Suprapubic skin (tissue), 4 donors: ENCODE results near the gene SLC35E1. TPM values are rescaled to one million over a fixed set of nuclear protein-coding genes. Genes with fewer than 3 reads are reported as not detected.

ENCODE experiments used
- DNase-seq, 2 donors: peaks; one replicate each; pipeline ENCODE4 v3.0.0-alpha.2; 2019; ENCODE audit warnings: low spot score in 2 of 2
- H3K27ac ChIP-seq: fragments of 200-600 bp; sonication (generic); one replicate; pipeline ENCODE4 v1.5.1; 2019
- H3K27me3 ChIP-seq: fragments of 200-600 bp; sonication (generic); one replicate; pipeline ENCODE4 v1.5.1; 2019
- H3K36me3 ChIP-seq: fragments of 200-600 bp; sonication (generic); one replicate; pipeline ENCODE4 v1.5.1; 2019
- H3K4me1 ChIP-seq: fragments of 200-600 bp; sonication (generic); one replicate; pipeline ENCODE4 v1.5.1; 2019
- H3K4me3 ChIP-seq: fragments of 200-600 bp; sonication (generic); one replicate; pipeline ENCODE4 v1.5.1; 2019; ENCODE audit warnings: mild to moderate bottlenecking
- H3K9me3 ChIP-seq: fragments of 200-600 bp; sonication (generic); one replicate; pipeline ENCODE4 v1.5.1; 2019
- EP300 ChIP-seq: sonication (generic); formaldehyde crosslinking; IDR thresholded peaks from one replicate; pipeline ENCODE4 v1.6.1; 2017; ENCODE audit warnings: antibody characterized with exemption
- POLR2A ChIP-seq, 2 donors: fragments of 450-650 bp; IDR thresholded peaks; one replicate each; pipeline ENCODE4 v1.6.1; 2017; ENCODE audit warnings: antibody characterized with exemption in 2 of 2, mild to moderate bottlenecking in 2 of 2, moderate library complexity in 2 of 2
- POLR2AphosphoS5 ChIP-seq, 3 donors: sonication (generic); formaldehyde crosslinking; IDR thresholded peaks; one replicate each; pipeline ENCODE4 v1.6.1; 2017; ENCODE audit warnings: antibody characterized with exemption in 3 of 3
- WGBS: methylation state at CpG from one replicate; pipeline ENCODE4 v1.1.5; 2018; 5-methylcytosine and 5-hydroxymethylcytosine counted together
- total RNA-seq, 4 donors: library from RNA; depleted of rRNA; stranded (reverse); fragments of >200 nt; gene quantifications; one replicate each; pipeline ENCODE4 v1.1.0, GENCODE V29; 2016
- TF ChIP-seq, protein P1 (sequence below), 2 donors: fragments of 200-600 bp in 1 of 2; fragments of 450-650 bp in 1 of 2; sonication (generic) in 1 of 2; IDR thresholded peaks; one replicate each; pipeline ENCODE4 v1.5.1; 2016 to 2019; ENCODE audit warnings: antibody characterized with exemption in 2 of 2, mild to moderate bottlenecking in 1 of 2, moderate library complexity in 1 of 2

Gene SLC35E1
- total RNA-seq, 4 donors from 2014 or later = 49.8 to 64.8 (median 56.3) TPM

DNA sequence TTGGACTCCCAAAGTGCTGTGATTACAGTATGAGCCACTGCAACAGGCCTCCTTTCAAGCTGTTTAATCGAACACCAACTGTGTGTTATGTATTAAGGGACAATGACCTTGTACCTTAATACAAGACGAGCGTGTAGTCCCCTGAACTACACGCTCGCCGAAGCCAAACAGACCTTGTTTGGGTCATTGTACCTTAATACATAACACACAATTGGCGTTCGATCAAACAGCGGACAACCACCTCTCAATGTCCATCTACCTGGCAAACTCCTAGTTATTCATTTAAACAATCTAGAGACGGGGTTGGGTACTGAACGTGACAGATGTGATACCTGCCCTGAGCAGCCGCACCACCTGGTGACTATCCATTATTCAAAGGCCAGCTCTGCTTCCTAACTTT is 31.3 kb downstream of the SLC35E1 start:
- Histone ChIP-seq H3K4me3 (peak overlapping the region; percentile 90), H3K4me1 (peaks cover 49% of the 10 kb centered on the region), H3K9me3 (no peaks in the 10 kb centered on the region), H3K36me3 (peaks cover 21% of the 10 kb centered on the region), H3K27me3 (no peaks in the 10 kb centered on the region), H3K27ac (no peak overlapping the region)
- TF ChIP-seq EP300 (no peak), POLR2AphosphoS5 (IDR thresholded peaks at IDR 0.05) (no peak), POLR2A (IDR thresholded peaks at IDR 0.05) (no peak)
- TF ChIP-seq, protein P1, sequence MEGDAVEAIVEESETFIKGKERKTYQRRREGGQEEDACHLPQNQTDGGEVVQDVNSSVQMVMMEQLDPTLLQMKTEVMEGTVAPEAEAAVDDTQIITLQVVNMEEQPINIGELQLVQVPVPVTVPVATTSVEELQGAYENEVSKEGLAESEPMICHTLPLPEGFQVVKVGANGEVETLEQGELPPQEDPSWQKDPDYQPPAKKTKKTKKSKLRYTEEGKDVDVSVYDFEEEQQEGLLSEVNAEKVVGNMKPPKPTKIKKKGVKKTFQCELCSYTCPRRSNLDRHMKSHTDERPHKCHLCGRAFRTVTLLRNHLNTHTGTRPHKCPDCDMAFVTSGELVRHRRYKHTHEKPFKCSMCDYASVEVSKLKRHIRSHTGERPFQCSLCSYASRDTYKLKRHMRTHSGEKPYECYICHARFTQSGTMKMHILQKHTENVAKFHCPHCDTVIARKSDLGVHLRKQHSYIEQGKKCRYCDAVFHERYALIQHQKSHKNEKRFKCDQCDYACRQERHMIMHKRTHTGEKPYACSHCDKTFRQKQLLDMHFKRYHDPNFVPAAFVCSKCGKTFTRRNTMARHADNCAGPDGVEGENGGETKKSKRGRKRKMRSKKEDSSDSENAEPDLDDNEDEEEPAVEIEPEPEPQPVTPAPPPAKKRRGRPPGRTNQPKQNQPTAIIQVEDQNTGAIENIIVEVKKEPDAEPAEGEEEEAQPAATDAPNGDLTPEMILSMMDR (IDR thresholded peaks at IDR 0.05) = no peak
- WGBS = 86% methylated on average over 12 of the region's 12 CpGs
- DNase-seq = no peak

DNA sequence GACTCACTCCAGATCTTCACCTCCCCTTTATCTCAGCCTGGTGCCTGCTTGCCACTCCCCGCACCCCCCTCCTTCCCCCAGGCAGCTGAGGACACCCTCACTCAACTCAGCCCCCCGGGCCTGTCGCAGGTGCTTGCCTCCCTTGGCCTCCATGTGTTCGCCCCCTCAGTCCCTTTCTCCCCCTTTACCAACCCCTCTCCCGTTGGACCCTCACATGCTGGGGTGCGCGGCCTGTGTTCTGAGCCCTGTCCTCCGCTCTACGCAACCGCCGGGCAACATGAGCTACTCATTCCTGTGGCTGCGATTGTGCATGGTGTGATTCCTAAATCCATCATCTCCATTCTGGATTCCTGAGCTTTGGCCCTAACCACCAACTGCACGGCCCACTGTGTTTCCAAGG is 35.1 kb downstream of the SLC35E1 start:
- peaks cover 59% of the 10 kb centered on the region for H3K36me3 ChIP-seq

DNA sequence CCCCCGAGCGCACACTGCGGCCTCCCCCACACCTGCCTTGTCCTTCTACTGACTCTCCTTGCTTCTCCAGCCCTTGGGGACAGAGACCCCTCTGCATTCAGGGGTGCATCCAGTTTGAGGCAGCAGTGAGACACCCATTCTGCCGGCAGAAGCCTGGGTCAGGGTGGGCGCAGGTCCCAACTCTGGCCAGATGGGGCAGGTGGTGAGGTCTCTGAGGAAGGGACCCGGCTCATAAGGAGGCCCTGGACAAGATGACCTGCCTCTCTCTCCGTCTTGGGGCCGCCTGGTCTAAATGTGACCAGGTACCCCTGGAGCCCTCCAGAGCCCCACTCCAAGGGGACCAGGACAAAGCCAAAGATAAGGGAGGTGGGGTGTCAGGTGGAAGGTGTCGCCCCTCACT is 36.1 kb downstream of the SLC35E1 start:
- Histone ChIP-seq H3K4me3 (no peak overlapping the region), H3K36me3 (peaks cover 69% of the 10 kb centered on the region), H3K27ac (no peak overlapping the region), H3K27me3 (no peaks in the 10 kb centered on the region), H3K9me3 (no peaks in the 10 kb centered on the region), H3K4me1 (peaks cover 26% of the 10 kb centered on the region)
- no peak for DNase-seq
- WGBS = 99% methylated on average over 9 of the region's 9 CpGs
- TF ChIP-seq, protein P1 (IDR thresholded peaks at IDR 0.05) = no peak
- TF ChIP-seq POLR2A (IDR thresholded peaks at IDR 0.05) (no peak), POLR2AphosphoS5 (IDR thresholded peaks at IDR 0.05) (no peak), EP300 (no peak)

More for the DNA sequence above, 35.1 kb downstream of the SLC35E1 start:
- Histone ChIP-seq H3K4me3 (no peak overlapping the region), H3K27me3 (no peaks in the 10 kb centered on the region), H3K9me3 (no peaks in the 10 kb centered on the region), H3K4me1 (peaks cover 33% of the 10 kb centered on the region), H3K27ac (no peak overlapping the region)
- TF ChIP-seq POLR2AphosphoS5 (IDR thresholded peaks at IDR 0.05) = no peak
- TF ChIP-seq EP300 = no peak
- TF ChIP-seq, protein P1 (IDR thresholded peaks at IDR 0.05) = no peak
- TF ChIP-seq POLR2A (IDR thresholded peaks at IDR 0.05) = no peak
- DNase-seq = no peak
- 90% methylated on average over 13 of the region's 13 CpGs for WGBS

DNA sequence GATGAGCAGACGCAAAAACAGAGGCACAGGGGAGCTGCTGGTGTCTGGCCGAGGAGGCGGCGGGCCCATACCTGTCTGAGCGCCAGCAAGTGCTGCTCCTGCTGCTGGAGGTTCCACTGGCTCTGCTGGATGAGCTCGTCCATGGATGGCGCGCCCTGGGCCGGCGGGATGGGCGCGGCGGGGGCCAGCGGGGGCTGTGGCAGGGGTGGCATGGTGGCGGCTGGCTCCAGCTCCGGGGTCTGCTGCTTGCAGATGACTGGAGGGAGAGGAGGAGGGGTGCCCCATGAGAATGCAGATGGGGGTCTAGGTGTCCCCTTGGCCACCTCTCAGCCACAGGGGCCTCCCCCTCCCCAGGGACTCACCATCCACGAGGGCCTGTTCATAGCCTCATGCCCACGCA is 36.8 kb downstream of the SLC35E1 start:
- no peak for DNase-seq
- Histone ChIP-seq H3K27me3 (no peaks in the 10 kb centered on the region), H3K36me3 (peaks cover 76% of the 10 kb centered on the region), H3K27ac (no peak overlapping the region), H3K4me3 (no peak overlapping the region), H3K9me3 (no peaks in the 10 kb centered on the region), H3K4me1 (peaks cover 19% of the 10 kb centered on the region)
- WGBS = 86% methylated on average over 7 of the region's 18 CpGs
- TF ChIP-seq POLR2A (IDR thresholded peaks at IDR 0.05) (no peak), EP300 (no peak), POLR2AphosphoS5 (IDR thresholded peaks at IDR 0.05) (no peak)
- TF ChIP-seq, protein P1 (IDR thresholded peaks at IDR 0.05) = no peak

DNA sequence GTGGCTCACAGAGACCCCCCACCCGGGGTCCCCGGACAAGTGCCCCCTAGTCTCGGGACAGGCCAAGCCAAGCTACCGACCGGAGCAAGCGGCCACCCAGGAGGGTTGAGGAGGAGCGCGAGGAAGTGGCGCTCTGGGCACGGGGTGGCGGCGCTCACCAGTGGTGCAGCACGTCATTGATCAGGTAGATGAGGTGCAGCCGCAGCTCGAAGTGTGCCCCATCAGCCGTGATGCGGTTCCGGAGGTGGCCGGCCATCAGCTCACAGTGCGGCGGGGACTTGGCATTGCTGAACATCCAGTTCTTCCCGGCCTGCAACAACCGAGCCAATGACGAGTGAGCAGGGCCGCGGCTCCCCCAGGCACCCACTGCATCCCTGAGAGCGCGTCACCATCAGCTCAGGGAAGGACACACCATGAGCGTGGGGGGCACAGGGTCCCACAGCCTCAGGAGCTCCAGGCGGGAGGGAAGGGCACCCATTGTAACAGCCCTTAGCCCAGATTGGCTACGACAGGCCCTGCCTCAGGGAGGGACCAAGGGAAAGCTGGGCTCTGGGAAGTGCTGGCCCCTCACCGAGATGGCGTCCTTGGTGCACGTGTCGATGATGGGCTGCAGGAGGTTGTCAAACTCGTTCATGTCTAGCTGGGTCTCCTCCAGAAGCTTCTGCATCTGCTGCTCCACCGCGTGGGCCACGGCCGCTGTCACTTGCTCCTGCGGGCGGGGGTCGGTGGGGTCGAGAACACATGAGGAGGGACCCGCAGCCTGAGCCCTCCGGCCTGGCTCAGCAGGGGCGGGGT is 39.6 kb downstream of the SLC35E1 start:
- no peak overlapping the region for H3K4me3 ChIP-seq
- H3K27ac ChIP-seq = no peak overlapping the region
- peaks cover 96% of the 10 kb centered on the region for H3K36me3 ChIP-seq
- no peaks in the 10 kb centered on the region for H3K4me1 ChIP-seq
- no peak for TF ChIP-seq POLR2A (IDR thresholded peaks at IDR 0.05)
- no peak for TF ChIP-seq POLR2AphosphoS5 (IDR thresholded peaks at IDR 0.05)
- TF ChIP-seq, protein P1 (IDR thresholded peaks at IDR 0.05) = no peak
- TF ChIP-seq EP300 = no peak
- no peaks in the 10 kb centered on the region for H3K27me3 ChIP-seq
- peak in 1 of 2 donors; percentile 56 for DNase-seq
- no peaks in the 10 kb centered on the region for H3K9me3 ChIP-seq
- 92% methylated on average over 30 of the region's 47 CpGs for WGBS
